Measurements from ENCODE around the gene CAMTA1.

GRCh38 chr1:6823793-6824192 is 38.5 kb downstream of the CAMTA1 start:
- TF ChIP-seq, protein P1, sequence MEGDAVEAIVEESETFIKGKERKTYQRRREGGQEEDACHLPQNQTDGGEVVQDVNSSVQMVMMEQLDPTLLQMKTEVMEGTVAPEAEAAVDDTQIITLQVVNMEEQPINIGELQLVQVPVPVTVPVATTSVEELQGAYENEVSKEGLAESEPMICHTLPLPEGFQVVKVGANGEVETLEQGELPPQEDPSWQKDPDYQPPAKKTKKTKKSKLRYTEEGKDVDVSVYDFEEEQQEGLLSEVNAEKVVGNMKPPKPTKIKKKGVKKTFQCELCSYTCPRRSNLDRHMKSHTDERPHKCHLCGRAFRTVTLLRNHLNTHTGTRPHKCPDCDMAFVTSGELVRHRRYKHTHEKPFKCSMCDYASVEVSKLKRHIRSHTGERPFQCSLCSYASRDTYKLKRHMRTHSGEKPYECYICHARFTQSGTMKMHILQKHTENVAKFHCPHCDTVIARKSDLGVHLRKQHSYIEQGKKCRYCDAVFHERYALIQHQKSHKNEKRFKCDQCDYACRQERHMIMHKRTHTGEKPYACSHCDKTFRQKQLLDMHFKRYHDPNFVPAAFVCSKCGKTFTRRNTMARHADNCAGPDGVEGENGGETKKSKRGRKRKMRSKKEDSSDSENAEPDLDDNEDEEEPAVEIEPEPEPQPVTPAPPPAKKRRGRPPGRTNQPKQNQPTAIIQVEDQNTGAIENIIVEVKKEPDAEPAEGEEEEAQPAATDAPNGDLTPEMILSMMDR (IDR thresholded peaks at IDR 0.05), result no peak
- no peak for TF ChIP-seq EZH2phosphoT487 (IDR thresholded peaks at IDR 0.05)

All from neural progenitor cell (in vitro differentiated cells).